ENCODE measurements around the gene TTC7B. TPM values are rescaled to one million over a fixed set of nuclear protein-coding genes. Genes with fewer than 3 reads are reported as not detected.

Gene TTC7B
- total and polyA plus RNA-seq, 2 of the 13 experiments (the other 11 are each of a cell fraction or from before 2014, with no cell fraction given): 1.3 to 3.2 TPM

DNA sequence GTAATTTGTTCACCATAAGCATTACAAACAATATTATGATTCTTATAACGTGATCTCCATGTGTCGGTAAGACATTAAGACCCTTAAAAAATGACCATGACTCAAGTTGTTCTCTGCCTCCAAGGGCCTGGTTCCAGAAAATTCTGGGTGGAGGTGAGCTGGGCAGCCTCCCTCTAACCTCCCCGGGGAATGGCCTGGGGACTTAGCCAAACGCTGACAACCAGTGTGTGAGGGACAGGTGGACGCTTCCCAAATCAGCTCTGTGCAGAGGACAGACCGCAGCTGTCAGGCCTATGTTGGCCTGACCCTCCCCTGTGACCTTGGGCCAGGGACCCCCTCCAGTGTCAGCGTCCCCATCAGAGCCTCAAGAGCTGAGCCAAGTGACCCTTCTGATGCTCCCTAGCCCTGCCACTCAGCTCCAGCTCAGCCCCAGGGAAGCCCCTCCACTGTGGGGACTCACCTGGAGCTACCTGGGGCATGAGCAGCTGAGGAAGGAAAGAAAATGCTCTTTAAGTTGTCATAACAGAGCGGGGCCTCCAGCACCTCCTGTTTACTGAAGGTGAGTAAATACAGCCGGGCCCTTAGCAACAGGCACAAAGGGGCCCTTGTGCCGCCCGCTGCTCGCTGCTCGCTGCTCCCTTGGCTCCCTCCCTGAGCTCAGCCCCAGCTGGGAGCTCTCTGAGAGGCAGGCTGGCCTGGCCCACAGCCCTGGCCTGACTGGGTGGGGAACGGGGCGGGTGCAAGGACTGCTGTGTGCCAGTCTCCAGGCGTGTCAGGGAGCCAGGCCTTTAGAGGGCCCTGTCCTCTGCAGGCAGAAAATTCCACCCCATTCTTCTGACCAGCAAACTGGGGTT is 302.8 kb downstream of the TTC7B start (continued):
- TF ChIP-seq, protein P1, sequence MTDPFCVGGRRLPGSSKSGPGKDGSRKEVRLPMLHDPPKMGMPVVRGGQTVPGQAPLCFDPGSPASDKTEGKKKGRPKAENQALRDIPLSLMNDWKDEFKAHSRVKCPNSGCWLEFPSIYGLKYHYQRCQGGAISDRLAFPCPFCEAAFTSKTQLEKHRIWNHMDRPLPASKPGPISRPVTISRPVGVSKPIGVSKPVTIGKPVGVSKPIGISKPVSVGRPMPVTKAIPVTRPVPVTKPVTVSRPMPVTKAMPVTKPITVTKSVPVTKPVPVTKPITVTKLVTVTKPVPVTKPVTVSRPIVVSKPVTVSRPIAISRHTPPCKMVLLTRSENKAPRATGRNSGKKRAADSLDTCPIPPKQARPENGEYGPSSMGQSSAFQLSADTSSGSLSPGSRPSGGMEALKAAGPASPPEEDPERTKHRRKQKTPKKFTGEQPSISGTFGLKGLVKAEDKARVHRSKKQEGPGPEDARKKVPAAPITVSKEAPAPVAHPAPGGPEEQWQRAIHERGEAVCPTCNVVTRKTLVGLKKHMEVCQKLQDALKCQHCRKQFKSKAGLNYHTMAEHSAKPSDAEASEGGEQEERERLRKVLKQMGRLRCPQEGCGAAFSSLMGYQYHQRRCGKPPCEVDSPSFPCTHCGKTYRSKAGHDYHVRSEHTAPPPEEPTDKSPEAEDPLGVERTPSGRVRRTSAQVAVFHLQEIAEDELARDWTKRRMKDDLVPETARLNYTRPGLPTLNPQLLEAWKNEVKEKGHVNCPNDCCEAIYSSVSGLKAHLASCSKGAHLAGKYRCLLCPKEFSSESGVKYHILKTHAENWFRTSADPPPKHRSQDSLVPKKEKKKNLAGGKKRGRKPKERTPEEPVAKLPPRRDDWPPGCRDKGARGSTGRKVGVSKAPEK (CRISPR knock-in tag; IDR thresholded peaks at IDR 0.05; ENCODE audit: borderline replicate concordance): 0 out of 2 replicates have a peak, but pooled peaks have one; percentile 32
- TF ChIP-seq ZNF850 (CRISPR knock-in tag; conservative IDR thresholded peaks at IDR 0.05): no peak
- TF ChIP-seq CCAR2 (optimal IDR thresholded peaks at IDR 0.05; ENCODE audit: low read depth, low read length): no peak
- no peak for TF ChIP-seq ZNF557 (CRISPR knock-in tag; IDR thresholded peaks at IDR 0.05)
- TF ChIP-seq, protein P2, sequence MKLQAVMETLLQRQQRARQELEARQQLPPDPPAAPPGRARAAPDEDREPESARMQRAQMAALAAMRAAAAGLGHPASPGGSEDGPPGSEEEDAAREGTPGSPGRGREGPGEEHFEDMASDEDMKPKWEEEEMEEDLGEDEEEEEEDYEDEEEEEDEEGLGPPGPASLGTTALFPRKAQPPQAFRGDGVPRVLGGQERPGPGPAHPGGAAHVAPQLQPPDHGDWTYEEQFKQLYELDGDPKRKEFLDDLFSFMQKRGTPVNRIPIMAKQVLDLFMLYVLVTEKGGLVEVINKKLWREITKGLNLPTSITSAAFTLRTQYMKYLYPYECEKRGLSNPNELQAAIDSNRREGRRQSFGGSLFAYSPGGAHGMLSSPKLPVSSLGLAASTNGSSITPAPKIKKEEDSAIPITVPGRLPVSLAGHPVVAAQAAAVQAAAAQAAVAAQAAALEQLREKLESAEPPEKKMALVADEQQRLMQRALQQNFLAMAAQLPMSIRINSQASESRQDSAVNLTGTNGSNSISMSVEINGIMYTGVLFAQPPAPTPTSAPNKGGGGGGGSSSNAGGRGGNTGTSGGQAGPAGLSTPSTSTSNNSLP (IDR thresholded peaks at IDR 0.05; ENCODE audit: low read depth, low read length): no peak
- no peak for TF ChIP-seq AHR (CRISPR knock-in tag; IDR thresholded peaks at IDR 0.05)
- TF ChIP-seq SIN3B (IDR thresholded peaks at IDR 0.05; ENCODE audit: low read length): no peak
- TF ChIP-seq ZNF749 (CRISPR knock-in tag; IDR thresholded peaks at IDR 0.05; ENCODE audit: borderline replicate concordance): no peak
- TF ChIP-seq ZIK1 (CRISPR knock-in tag; IDR thresholded peaks at IDR 0.05; ENCODE audit: borderline replicate concordance, low read depth): no peak
- TF ChIP-seq CBX2 (IDR thresholded peaks at IDR 0.05; ENCODE audit: low read depth, low read length): no peak
- TF ChIP-seq CBX2 (CRISPR knock-in tag; IDR thresholded peaks at IDR 0.05; ENCODE audit: low read depth): no peak
- no peak for TF ChIP-seq RELA (CRISPR knock-in tag; IDR thresholded peaks at IDR 0.05)
- TF ChIP-seq, protein P3, sequence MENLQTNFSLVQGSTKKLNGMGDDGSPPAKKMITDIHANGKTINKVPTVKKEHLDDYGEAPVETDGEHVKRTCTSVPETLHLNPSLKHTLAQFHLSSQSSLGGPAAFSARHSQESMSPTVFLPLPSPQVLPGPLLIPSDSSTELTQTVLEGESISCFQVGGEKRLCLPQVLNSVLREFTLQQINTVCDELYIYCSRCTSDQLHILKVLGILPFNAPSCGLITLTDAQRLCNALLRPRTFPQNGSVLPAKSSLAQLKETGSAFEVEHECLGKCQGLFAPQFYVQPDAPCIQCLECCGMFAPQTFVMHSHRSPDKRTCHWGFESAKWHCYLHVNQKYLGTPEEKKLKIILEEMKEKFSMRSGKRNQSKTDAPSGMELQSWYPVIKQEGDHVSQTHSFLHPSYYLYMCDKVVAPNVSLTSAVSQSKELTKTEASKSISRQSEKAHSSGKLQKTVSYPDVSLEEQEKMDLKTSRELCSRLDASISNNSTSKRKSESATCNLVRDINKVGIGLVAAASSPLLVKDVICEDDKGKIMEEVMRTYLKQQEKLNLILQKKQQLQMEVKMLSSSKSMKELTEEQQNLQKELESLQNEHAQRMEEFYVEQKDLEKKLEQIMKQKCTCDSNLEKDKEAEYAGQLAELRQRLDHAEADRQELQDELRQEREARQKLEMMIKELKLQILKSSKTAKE (CRISPR knock-in tag; IDR thresholded peaks at IDR 0.05; ENCODE audit: borderline replicate concordance): no peak
- TF ChIP-seq, protein P4, sequence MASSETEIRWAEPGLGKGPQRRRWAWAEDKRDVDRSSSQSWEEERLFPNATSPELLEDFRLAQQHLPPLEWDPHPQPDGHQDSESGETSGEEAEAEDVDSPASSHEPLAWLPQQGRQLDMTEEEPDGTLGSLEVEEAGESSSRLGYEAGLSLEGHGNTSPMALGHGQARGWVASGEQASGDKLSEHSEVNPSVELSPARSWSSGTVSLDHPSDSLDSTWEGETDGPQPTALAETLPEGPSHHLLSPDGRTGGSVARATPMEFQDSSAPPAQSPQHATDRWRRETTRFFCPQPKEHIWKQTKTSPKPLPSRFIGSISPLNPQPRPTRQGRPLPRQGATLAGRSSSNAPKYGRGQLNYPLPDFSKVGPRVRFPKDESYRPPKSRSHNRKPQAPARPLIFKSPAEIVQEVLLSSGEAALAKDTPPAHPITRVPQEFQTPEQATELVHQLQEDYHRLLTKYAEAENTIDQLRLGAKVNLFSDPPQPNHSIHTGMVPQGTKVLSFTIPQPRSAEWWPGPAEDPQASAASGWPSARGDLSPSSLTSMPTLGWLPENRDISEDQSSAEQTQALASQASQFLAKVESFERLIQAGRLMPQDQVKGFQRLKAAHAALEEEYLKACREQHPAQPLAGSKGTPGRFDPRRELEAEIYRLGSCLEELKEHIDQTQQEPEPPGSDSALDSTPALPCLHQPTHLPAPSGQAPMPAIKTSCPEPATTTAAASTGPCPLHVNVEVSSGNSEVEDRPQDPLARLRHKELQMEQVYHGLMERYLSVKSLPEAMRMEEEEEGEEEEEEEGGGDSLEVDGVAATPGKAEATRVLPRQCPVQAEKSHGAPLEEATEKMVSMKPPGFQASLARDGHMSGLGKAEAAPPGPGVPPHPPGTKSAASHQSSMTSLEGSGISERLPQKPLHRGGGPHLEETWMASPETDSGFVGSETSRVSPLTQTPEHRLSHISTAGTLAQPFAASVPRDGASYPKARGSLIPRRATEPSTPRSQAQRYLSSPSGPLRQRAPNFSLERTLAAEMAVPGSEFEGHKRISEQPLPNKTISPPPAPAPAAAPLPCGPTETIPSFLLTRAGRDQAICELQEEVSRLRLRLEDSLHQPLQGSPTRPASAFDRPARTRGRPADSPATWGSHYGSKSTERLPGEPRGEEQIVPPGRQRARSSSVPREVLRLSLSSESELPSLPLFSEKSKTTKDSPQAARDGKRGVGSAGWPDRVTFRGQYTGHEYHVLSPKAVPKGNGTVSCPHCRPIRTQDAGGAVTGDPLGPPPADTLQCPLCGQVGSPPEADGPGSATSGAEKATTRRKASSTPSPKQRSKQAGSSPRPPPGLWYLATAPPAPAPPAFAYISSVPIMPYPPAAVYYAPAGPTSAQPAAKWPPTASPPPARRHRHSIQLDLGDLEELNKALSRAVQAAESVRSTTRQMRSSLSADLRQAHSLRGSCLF (CRISPR knock-in tag; IDR thresholded peaks at IDR 0.05; ENCODE audit: borderline replicate concordance): no peak
